NCI-H128 (cell line): ENCODE results near the gene FUT4.
"Not testable (repeated sequence)": the region's sequence is repeated elsewhere in the genome, so short reads cannot be mapped to it uniquely, and the experiment has no call there.

Source experiments
- DNase-seq: peaks from one replicate; lab custom pipeline; 2025; ENCODE audit not compliant: unreplicated experiment; lab: John Stamatoyannopoulos, UW

FUT4 gene

DNA sequence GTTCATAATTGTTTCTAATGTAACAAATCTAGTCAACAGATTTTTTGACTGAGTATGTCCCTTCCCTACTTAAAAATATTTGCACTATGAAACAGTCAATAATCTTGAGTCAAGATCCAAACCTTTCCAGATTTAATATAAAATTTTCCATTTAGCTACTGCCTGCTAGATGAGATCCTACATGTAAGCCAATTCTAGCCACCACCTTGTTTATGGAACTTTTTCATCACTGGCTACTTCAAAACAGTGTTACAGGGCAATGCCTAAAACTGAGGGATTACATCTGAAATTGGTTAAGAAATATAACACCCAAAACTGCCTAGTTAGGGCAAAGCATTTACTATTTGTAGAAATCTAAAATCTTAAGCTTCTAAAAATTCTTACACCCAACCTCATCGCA lies 10.5 kb upstream of the FUT4 start:
- DNase-seq, result no peak

DNA sequence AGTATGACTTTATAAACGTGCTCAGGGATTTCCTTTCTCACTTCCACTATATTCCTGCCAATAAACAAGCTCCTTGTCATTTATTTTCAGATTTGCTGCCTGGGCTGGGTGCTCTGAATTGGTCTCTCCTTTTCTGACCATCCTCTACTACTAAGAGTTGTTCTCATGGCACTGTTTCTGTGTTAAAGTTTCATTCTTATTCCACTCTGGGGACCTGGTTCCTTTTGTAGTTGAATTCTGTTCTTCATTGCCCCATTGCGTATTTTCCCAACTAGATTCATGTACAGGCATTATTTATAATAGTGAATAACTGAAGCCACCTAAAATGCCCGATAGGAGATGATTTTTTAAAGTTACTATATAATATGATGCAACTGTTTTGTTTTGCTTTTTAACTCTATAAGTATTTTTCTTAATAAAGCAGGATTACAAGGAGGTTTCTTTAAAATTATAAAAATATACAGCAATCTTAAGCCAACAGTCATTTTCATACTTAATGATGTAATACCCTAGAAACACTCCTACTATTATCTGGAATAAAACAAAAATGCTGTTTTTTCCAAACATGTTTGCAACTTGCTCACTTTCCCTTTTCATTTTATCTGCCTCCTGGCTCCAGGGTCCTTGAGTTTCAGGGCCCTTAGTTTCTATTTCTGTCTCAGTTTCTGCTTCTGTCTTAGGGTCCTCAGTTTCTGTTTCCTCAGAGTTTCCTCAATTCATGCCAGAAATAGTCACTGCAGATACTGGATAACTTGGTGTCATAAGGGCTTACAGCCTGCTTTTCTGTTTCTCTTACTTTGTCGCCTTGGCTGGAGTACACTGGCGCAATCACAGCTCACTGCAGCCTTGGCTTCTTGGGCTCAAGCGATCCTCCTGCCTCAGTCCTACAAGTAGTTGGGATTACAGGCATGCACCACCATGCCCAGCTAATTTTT lies 9.8 kb upstream of the FUT4 start:
- no peak for DNase-seq

DNA sequence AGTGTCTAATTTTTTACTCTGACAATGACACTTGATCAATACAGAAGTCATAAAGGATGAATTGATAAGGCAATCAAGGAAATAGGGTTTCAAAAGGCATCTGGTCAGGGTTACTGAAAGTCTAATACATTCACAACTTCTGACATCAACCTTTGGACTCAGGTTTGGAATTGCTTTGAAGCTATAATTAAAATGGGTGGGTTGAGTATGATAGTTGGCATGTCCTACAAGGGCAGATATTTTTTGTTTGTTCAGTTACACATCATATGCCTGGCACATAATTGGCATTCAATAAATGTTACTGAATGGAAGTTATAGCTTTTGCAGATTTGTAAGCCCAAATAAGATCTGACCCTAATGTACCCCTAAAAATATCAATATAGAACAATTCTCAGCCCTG lies 7.3 kb upstream of the FUT4 start:
- DNase-seq, result no peak

DNA sequence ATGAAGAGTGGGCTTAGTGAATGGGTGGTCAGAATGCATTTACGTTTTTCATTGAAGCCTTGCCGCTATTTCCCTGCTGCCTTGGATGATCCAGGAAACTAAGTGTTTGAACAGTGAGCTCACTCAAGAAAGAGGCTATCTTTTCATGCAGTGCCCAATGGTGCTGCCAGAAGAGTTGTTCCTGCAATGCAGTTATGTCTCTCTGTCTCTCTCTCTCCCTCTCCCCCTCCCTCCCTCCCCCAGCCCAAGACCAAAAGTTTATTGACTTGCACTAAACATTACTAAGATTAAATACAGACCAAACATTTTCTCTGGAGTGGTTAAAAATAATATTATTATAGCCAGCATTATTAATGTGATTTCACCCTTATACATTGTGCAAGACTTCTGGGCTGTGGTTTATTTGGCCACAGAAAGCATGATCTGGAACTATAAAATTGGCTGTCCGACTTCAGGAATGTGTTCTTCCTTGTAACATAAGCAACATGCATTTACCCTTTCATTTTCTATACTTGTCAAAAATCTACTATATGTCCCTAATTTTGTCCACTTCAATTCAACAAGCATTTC lies 6.6 kb upstream of the FUT4 start:
- no peak for DNase-seq

DNA sequence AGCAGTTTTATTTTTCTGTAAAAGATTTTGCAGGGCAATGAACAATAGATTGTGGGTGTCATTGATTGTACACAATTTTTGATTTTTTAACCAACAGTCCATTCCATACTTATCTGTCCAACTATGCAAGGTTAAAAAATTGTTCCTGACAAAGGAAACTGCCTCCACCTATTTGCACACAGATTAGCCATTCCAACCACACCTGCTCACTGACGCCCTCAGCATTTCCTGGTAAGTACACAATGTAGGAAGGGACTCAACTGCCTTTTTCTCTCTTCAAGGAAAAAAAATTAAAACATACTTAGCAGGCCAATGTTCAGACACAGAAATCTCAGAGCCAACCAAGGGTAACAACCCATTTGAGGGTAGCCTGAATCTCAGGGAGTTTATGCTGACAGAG lies 4.3 kb upstream of the FUT4 start:
- no peak for DNase-seq

GRCh38 chr11:94544646-94545263 lies 1.0 kb downstream of the FUT4 start:
- DNase-seq, result no peak

GRCh38 chr11:94545264-94546161 lies 1.8 kb downstream of the FUT4 start:
- no peak for DNase-seq

- no peak for DNase-seq
Observed at GRCh38 chr11:94546162-94546470, 2.4 kb downstream of the FUT4 start.

DNA sequence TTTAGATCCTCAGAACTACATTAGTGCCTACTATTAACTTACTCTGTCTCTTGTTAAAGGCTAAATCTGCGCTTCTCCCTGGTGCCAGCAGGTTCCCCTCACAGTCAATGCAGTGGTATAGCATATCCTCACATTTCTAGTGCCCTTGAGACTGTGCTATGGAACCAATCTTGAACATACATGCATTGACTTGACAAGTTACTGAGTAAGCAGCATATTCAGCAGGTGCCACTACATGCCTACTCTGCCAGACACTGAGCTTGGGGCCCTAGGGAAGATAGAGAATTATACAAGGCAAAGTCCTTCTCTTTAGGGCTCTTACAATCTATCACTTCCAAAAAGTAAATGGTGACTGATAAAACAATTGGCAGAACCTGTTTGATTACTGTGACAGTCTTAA lies 3.2 kb downstream of the FUT4 start:
- no peak for DNase-seq

GRCh38 chr11:94549146-94549545 lies 5.4 kb downstream of the FUT4 start:
- no peak for DNase-seq

- no peak for DNase-seq
Observed at GRCh38 chr11:94550513-94550912, 6.8 kb downstream of the FUT4 start.

DNA sequence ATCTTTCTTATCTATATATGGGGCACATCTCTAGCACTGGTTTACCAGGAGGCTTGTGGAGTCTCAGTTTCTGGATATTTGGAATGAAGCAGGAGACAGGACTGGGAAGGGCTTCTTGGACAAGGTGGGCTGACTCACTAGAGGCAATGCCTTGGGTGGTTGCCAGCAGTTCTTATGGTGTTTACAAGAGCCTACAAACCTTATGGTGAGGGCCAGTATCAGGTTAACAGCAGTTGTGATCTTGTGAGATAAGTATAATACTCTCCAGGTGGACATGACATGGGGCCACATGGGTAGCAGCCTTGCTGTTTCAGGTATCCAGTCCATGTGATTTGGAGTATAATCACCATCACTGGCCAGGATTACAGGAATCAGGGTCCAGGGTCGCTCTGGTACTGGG lies 10.2 kb downstream of the FUT4 start:
- no peak for DNase-seq

DNA sequence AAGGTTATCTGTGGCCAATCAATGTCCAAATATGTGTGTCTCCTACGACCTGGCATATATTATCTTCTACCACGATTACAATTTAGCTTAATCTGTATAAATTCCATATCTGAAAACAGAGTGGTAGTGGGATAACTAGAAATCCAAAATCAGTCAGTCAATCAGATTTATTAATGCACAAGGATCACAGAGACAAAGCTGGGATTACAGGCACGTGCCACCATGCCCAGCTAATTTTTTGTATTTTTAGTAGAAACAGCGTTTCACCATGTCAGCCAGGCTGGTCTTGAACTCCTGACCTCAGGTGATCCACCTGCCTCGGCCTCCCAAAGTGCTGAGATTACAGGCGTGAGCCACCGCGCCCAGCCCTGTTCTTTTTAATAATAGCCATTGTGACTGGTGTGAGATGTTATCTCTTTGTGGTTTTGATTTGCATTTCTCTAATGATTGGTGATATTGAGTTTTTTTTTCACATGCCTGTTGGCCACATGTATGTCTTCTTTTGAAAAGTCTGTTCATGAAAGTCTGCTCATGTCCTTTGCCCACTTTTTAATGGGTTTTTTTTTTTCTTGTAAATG lies 12.1 kb downstream of the FUT4 start:
- not testable (repeated sequence) for DNase-seq

DNA sequence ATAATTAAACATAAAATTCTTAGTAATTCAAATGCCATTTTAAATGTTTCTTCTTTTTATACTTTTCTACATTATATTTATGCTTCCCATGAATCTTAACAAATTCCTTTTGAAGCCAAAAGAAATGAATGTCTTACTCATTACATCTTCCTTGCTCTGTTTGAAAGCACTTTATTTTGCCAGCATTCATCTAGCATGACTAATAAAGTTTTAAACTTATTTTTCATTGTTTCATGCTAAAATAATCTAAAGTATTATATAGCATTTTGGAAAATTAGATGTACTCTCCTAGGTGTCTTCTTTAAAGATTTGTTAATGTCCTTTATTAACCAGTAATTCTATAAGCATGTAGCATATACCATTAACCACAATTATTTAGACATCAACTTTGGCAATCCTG lies 13.7 kb downstream of the FUT4 start:
- DNase-seq, result no peak

GRCh38 chr11:94557992-94558391 lies 14.3 kb downstream of the FUT4 start:
- no peak for DNase-seq

DNA sequence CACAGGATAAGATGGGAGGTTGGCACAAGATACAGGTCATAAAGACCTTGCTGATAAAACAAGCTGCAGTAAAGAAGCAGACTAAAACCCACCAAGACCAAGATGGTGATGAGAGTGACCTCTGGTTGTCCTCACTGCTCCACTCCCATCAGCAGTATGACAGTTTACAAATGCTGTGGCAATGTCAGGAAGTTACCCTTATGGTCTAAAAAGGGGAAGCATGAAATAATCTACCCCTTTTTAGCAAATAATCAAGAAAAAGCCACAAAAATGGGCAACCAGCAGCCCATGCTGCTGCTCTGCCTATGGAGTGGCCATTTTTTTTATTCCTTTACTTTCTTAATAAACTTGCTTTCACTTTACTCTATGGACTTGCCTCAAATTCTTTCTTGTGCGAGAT lies 14.7 kb downstream of the FUT4 start:
- DNase-seq, result no peak

GRCh38 chr11:94558932-94559331 lies 15.2 kb downstream of the FUT4 start:
- no peak for DNase-seq

DNA sequence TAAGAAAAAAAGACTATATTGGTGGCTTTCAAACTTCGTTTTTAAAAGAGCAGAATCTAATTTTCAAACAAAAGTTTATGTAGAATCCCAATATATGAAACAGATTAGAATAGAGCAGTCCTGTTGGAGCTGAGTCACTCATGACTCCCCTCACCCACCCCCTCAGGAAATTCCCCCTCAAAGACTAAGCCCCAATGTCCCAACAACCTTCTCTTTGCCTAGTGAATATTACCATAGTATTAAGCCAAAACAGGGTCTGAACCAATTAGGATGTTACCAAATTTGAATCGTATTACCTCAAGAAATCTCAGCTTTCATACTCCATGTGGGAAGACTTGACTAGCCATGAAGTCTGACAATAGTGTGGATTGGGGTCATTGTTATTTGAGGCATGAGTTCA lies 15.6 kb downstream of the FUT4 start:
- DNase-seq, result no peak

GRCh38 chr11:94560834-94561233 lies 17.1 kb downstream of the FUT4 start:
- no peak for DNase-seq

DNA sequence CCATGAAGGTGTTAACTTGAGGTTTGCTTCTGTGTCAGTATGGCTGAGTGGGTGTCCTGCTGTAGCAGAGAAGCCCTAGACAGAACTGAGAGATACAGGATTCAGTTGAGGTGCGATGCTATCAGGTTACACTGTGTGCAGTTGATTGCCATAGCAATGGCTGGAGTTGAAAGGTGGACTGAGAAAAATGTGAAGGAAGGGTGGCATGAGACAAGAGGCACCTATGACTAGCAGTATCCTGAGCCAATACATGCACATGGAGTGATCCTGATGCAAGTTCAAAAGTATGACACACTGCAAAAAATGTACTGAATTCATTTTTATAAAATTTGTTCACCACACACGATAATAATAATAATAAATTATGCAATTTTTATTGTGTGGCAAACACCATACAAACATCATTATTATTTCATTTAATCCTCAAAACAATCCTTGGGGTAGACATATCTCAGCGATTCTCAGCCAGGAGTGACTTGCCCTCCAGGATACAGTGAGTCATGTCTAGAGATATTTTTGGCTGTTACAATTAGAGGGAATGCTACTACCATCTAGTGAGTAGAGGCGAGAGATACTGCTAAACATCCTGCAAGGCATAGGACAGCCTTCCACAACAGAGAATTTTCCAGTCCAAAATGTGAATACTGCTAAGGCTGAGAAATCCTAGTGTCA lies 19.6 kb downstream of the FUT4 start:
- DNase-seq, result no peak
